H1 (cell line): ENCODE results near the gene CCL23.

Experiments used
- CTCF ChIP-seq, 3 experiments: IDR thresholded peaks; 1 replicate in 2 of 3; 2 replicates in 1 of 3; pipeline versions ENCODE4 v1.5.1 to v1.6.1; 2011; ENCODE audit warnings: low read length in 3 of 3, mild to moderate bottlenecking in 3 of 3, inconsistent platforms in 2 of 3, low read depth in 1 of 3, moderate library complexity in 1 of 3; ENCODE audit not compliant: insufficient read depth in 1 of 3; ENCODE audit errors: control extremely low read depth in 1 of 3
- EZH2 ChIP-seq: fragments of 200-600 bp; sonication (generic); IDR thresholded peaks from 2 replicates; pipeline ENCODE4 v1.7.1; 2012; ENCODE audit warnings: low read depth, mild to moderate bottlenecking, moderate library complexity, low read length, inconsistent platforms; ENCODE audit not compliant: severe bottlenecking
- GABPA ChIP-seq: IDR thresholded peaks from 2 replicates; pipeline ENCODE4 v1.6.1; 2011; ENCODE audit warnings: mild to moderate bottlenecking, low read length, moderate library complexity, borderline replicate concordance; ENCODE audit not compliant: insufficient read depth
- TCF12 ChIP-seq: IDR thresholded peaks from 2 replicates; pipeline ENCODE4 v1.6.1; 2011; ENCODE audit warnings: low read depth, mild to moderate bottlenecking, low read length

- TF ChIP-seq EZH2: no peak
- no peak for TF ChIP-seq CTCF (IDR thresholded peaks at IDR 0.05; ENCODE audit: control extremely low read depth in 1 of 3, insufficient read depth in 1 of 3, low read depth in 1 of 3, low read length in 3 of 3)
- TF ChIP-seq GABPA: no peak
- no peak for TF ChIP-seq TCF12
Measured at GRCh38 chr17:35973333-35974260, 44.2 kb downstream of the CCL23 start.
